ENCODE data around the gene PTPRN2. TPM values are rescaled to one million over a fixed set of nuclear protein-coding genes. Genes with fewer than 3 reads are reported as not detected.

Gene PTPRN2
- total and polyA plus RNA-seq, 2 of the 13 experiments (the other 11 are each of a cell fraction or from before 2014, with no cell fraction given): 2.5 to 24.2 TPM

GRCh38 chr7:157944734-157945291 lies 642.8 kb downstream of the PTPRN2 start (continued):
- TF ChIP-seq AHDC1 (CRISPR knock-in tag; IDR thresholded peaks at IDR 0.05; ENCODE audit: borderline replicate concordance): 0 out of 2 replicates have a peak, but pooled peaks have one; percentile 48
- TF ChIP-seq ARNT (IDR thresholded peaks at IDR 0.05): no peak
- TF ChIP-seq ZSCAN5A (CRISPR knock-in tag; IDR thresholded peaks at IDR 0.05; ENCODE audit: borderline replicate concordance): no peak
- no peak for TF ChIP-seq PRPF4 (IDR thresholded peaks at IDR 0.05; ENCODE audit: low read depth, low read length, poor library complexity, severe bottlenecking)
- no peak for TF ChIP-seq ZBTB33 (CRISPR knock-in tag; IDR thresholded peaks at IDR 0.05)
- TF ChIP-seq TRAFD1 (CRISPR knock-in tag; IDR thresholded peaks at IDR 0.05; ENCODE audit: borderline replicate concordance): no peak
- no peak for TF ChIP-seq TAF1 (CRISPR knock-in tag; IDR thresholded peaks at IDR 0.05)
- TF ChIP-seq, protein P1, sequence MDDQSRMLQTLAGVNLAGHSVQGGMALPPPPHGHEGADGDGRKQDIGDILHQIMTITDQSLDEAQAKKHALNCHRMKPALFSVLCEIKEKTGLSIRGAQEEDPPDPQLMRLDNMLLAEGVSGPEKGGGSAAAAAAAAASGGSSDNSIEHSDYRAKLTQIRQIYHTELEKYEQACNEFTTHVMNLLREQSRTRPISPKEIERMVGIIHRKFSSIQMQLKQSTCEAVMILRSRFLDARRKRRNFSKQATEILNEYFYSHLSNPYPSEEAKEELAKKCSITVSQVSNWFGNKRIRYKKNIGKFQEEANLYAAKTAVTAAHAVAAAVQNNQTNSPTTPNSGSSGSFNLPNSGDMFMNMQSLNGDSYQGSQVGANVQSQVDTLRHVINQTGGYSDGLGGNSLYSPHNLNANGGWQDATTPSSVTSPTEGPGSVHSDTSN (CRISPR knock-in tag; IDR thresholded peaks at IDR 0.05; ENCODE audit: borderline replicate concordance): no peak
- TF ChIP-seq MXD4 (CRISPR knock-in tag; IDR thresholded peaks at IDR 0.05): 0 out of 2 replicates have a peak, but pooled peaks have one; percentile 38
